LNCaP clone FGC (cell line): ENCODE measurements around the gene KRTAP12-4.
"Not testable (repeated sequence)": the region's sequence is repeated elsewhere in the genome, so short reads cannot be mapped to it uniquely, and the experiment has no call there.

Experiments used
- DNase-seq: peaks from one replicate; pipeline ENCODE4 v3.0.0-alpha.2; 2011; ENCODE audit warnings: low read depth
- H3K4me3 ChIP-seq: 2 replicates; pipeline ENCODE4 v1.5.1; 2011; ENCODE audit warnings: mild to moderate bottlenecking, low read depth, low read length, control low read depth
- CTCF ChIP-seq: IDR thresholded peaks from 2 replicates; pipeline ENCODE4 v1.5.1; 2012; ENCODE audit warnings: mild to moderate bottlenecking; ENCODE audit not compliant: control insufficient read depth, insufficient read depth; ENCODE audit errors: extremely low read depth

KRTAP12-4 gene

GRCh38 chr21:44677881-44678280, 23.4 kb upstream of the KRTAP12-4 start:
- no peak overlapping the region for H3K4me3 ChIP-seq
- no peak for TF ChIP-seq CTCF
- no peak for DNase-seq

GRCh38 chr21:44671911-44672310, 17.5 kb upstream of the KRTAP12-4 start:
- no peak for DNase-seq
- no peak overlapping the region for H3K4me3 ChIP-seq
- TF ChIP-seq CTCF = no peak

- DNase-seq = no peak
- TF ChIP-seq CTCF = no peak
- no peak overlapping the region for H3K4me3 ChIP-seq
These were observed 16.4 kb upstream of the KRTAP12-4 start for GRCh38 chr21:44670642-44671432.

- DNase-seq = no peak
- no peak for TF ChIP-seq CTCF
- no peak overlapping the region for H3K4me3 ChIP-seq
These were observed 13.2 kb upstream of the KRTAP12-4 start for GRCh38 chr21:44667612-44668011.

GRCh38 chr21:44666401-44667320, 12.2 kb upstream of the KRTAP12-4 start, which contains the start of gene KRTAP12-2:
TSS of gene KRTAP12-2 (minus strand) at chr21:44666927. CDS start at chr21:44666886, 41 bp downstream.
- TF ChIP-seq CTCF = no peak
- H3K4me3 ChIP-seq = no peak within 1 kb of the TSS
- peak; percentile 55 for DNase-seq

- no peak overlapping the region for H3K4me3 ChIP-seq
- DNase-seq = no peak
- no peak for TF ChIP-seq CTCF
These were observed 10.2 kb upstream of the KRTAP12-4 start for GRCh38 chr21:44664691-44665090.

- not testable (repeated sequence) for DNase-seq, H3K4me3 ChIP-seq
These were observed 7.1 kb upstream of the KRTAP12-4 start for GRCh38 chr21:44661567-44661966.
